B cell (primary cell): ENCODE results near the gene BDH1.

Source experiments
- EZH2 ChIP-seq: IDR thresholded peaks from 2 replicates; pipeline ENCODE4 v1.6.1; 2012; ENCODE audit warnings: borderline replicate concordance, low read depth, mild to moderate bottlenecking, moderate library complexity, low read length; ENCODE audit not compliant: insufficient read depth, poor library complexity, severe bottlenecking
- TF ChIP-seq, protein P1 (sequence below): fragments of 200-600 bp; IDR thresholded peaks from one replicate; pipeline ENCODE4 v1.8.0; 2022; ENCODE audit warnings: antibody characterized with exemption, mild to moderate bottlenecking

DNA sequence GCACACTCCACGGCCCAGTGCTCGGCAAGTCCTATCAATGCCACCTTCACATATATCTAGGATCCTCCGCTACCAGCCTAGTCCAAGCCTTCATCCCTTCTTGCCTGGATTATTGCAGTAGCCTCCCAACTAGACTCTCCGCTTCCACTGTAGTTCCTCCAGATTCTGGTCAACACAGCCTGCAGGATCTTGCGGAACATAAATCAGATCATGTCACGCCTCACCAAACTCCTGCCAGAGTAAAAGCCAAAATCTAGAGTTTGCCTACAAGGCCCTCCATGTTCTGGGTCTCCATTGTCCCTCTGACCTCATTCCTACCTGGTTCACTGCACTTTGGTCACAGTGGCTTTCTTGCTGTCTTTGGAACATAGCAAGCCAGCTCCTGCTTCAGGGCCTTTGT lies 3.6 kb downstream of the BDH1 start:
- TF ChIP-seq, protein P1, sequence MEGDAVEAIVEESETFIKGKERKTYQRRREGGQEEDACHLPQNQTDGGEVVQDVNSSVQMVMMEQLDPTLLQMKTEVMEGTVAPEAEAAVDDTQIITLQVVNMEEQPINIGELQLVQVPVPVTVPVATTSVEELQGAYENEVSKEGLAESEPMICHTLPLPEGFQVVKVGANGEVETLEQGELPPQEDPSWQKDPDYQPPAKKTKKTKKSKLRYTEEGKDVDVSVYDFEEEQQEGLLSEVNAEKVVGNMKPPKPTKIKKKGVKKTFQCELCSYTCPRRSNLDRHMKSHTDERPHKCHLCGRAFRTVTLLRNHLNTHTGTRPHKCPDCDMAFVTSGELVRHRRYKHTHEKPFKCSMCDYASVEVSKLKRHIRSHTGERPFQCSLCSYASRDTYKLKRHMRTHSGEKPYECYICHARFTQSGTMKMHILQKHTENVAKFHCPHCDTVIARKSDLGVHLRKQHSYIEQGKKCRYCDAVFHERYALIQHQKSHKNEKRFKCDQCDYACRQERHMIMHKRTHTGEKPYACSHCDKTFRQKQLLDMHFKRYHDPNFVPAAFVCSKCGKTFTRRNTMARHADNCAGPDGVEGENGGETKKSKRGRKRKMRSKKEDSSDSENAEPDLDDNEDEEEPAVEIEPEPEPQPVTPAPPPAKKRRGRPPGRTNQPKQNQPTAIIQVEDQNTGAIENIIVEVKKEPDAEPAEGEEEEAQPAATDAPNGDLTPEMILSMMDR: no peak
- no peak for TF ChIP-seq EZH2
